H9 (cell line): Measurements from ENCODE around the gene DOCK9. TPM values are rescaled to one million over a fixed set of nuclear protein-coding genes. Genes with fewer than 3 reads are reported as not detected.

Source experiments
- DNase-seq: peaks from one replicate; pipeline ENCODE4 v3.0.0-alpha.2; 2017
- H2AFZ ChIP-seq: one replicate; pipeline ENCODE4 v1.6.1; 2013; ENCODE audit warnings: mild to moderate bottlenecking, low read length, control low read depth, moderate library complexity
- H2AK5ac ChIP-seq: 2 replicates; pipeline ENCODE4 v1.6.1; 2013; ENCODE audit warnings: low read length, control low read depth, mixed read lengths; ENCODE audit not compliant: insufficient read length
- H2BK120ac ChIP-seq: one replicate; pipeline ENCODE4 v1.6.1; 2013; ENCODE audit warnings: low read depth, mild to moderate bottlenecking, low read length, control low read depth, inconsistent platforms; ENCODE audit not compliant: poor library complexity, severe bottlenecking
- H2BK12ac ChIP-seq: 2 replicates; pipeline ENCODE4 v1.6.1; 2013; ENCODE audit warnings: low read length, control low read depth, mixed read lengths, low read depth; ENCODE audit not compliant: insufficient read length
- H2BK15ac ChIP-seq: 2 replicates; pipeline ENCODE4 v1.6.1; 2013; ENCODE audit warnings: low read depth, low read length, control low read depth
- H2BK20ac ChIP-seq: one replicate; pipeline ENCODE4 v1.6.1; 2013; ENCODE audit warnings: low read depth, mild to moderate bottlenecking, low read length, control low read depth, inconsistent platforms; ENCODE audit not compliant: poor library complexity, severe bottlenecking
- H2BK5ac ChIP-seq: 2 replicates; pipeline ENCODE4 v1.6.1; 2013; ENCODE audit warnings: low read length, control low read depth, mixed read lengths; ENCODE audit not compliant: insufficient read length
- H3K14ac ChIP-seq: 2 replicates; pipeline ENCODE4 v1.6.1; 2013; ENCODE audit warnings: low read length, control low read depth; ENCODE audit not compliant: insufficient read depth
- H3K18ac ChIP-seq: 2 replicates; pipeline ENCODE4 v1.6.1; 2013; ENCODE audit warnings: low read depth, mild to moderate bottlenecking, mixed read lengths, low read length, control low read depth; ENCODE audit not compliant: insufficient read length
- H3K23ac ChIP-seq: 2 replicates; pipeline ENCODE4 v1.6.1; 2013; ENCODE audit warnings: low read length, control low read depth, mixed read lengths, low read depth; ENCODE audit not compliant: insufficient read length
- H3K23me2 ChIP-seq: 2 replicates; pipeline ENCODE4 v1.6.1; 2013; ENCODE audit warnings: low read depth, mild to moderate bottlenecking, mixed read lengths, low read length, control low read depth; ENCODE audit not compliant: insufficient read length, poor library complexity, severe bottlenecking
- H3K27ac ChIP-seq: 2 replicates; pipeline ENCODE4 v1.5.1; 2013; ENCODE audit warnings: low read length, control low read depth, mixed read lengths, low read depth; ENCODE audit not compliant: insufficient read length
- H3K27me3 ChIP-seq: 2 replicates; pipeline ENCODE4 v1.6.1; 2013; ENCODE audit warnings: low read length, control low read depth, inconsistent platforms; ENCODE audit not compliant: insufficient read depth
- H3K4ac ChIP-seq: 2 replicates; pipeline ENCODE4 v1.6.1; 2013; ENCODE audit warnings: low read depth, mild to moderate bottlenecking, control low read depth, inconsistent platforms, low read length, moderate library complexity
- H3K4me1 ChIP-seq: 2 replicates; pipeline ENCODE4 v1.6.1; 2013; ENCODE audit warnings: low read length, control low read depth, inconsistent platforms; ENCODE audit not compliant: insufficient read depth
- H3K4me2 ChIP-seq: 2 replicates; pipeline ENCODE4 v1.6.1; 2013; ENCODE audit warnings: low read length, control low read depth, mixed read lengths; ENCODE audit not compliant: insufficient read length, insufficient read depth
- H3K56ac ChIP-seq: 2 replicates; pipeline ENCODE4 v1.6.1; 2013; ENCODE audit warnings: low read depth, mild to moderate bottlenecking, mixed read lengths, low read length, control low read depth; ENCODE audit not compliant: insufficient read length
- H3K79me1 ChIP-seq: 2 replicates; pipeline ENCODE4 v1.6.1; 2013; ENCODE audit warnings: low read depth, mild to moderate bottlenecking, moderate library complexity, low read length, control low read depth, inconsistent platforms; ENCODE audit not compliant: insufficient read depth, poor library complexity, severe bottlenecking
- H3K79me2 ChIP-seq: 2 replicates; pipeline ENCODE4 v1.6.1; 2013; ENCODE audit warnings: low read length, control low read depth, inconsistent platforms; ENCODE audit not compliant: insufficient read depth
- H3K9ac ChIP-seq: 2 replicates; pipeline ENCODE4 v1.6.1; 2013; ENCODE audit warnings: low read length, control low read depth, mixed read lengths; ENCODE audit not compliant: insufficient read length; ENCODE audit errors: extremely low read depth
- H3K9me3 ChIP-seq: one replicate; pipeline ENCODE4 v1.6.1; 2013; ENCODE audit warnings: low read depth, low read length, inconsistent platforms; ENCODE audit not compliant: control insufficient read depth
- H3T11ph ChIP-seq: one replicate; pipeline ENCODE4 v1.6.1; 2013; ENCODE audit warnings: mild to moderate bottlenecking, low read length, control low read depth, inconsistent platforms
- H4K20me1 ChIP-seq: one replicate; pipeline ENCODE4 v1.6.1; 2013; ENCODE audit not compliant: control insufficient read depth, insufficient read length, insufficient read depth
- H4K5ac ChIP-seq: 2 replicates; pipeline ENCODE4 v1.6.1; 2013; ENCODE audit warnings: low read depth, mild to moderate bottlenecking, mixed read lengths, low read length, control low read depth; ENCODE audit not compliant: insufficient read length
- H4K8ac ChIP-seq: replicated peaks from 2 replicates; pipeline ENCODE4 v1.6.1; 2013; ENCODE audit warnings: low read length, control low read depth, mixed read lengths, low read depth; ENCODE audit not compliant: insufficient read length
- H4K91ac ChIP-seq: 2 replicates; pipeline ENCODE4 v1.6.1; 2013; ENCODE audit warnings: low read depth, mild to moderate bottlenecking, moderate library complexity, mixed read lengths, low read length, control low read depth; ENCODE audit not compliant: insufficient read length
- H3K27ac Mint-ChIP-seq, 3 experiments: 2 replicates in 2 of 3; 3 replicates in 1 of 3; pipeline ENCODE4 v1.8.0; 2020 to 2021; ENCODE audit warnings: mixed read lengths in 3 of 3, mild to moderate bottlenecking in 1 of 3, moderate library complexity in 1 of 3
- H3K27me3 Mint-ChIP-seq: 2 replicates; pipeline ENCODE4 v1.8.0; 2021; ENCODE audit warnings: low read depth, mild to moderate bottlenecking, moderate library complexity, mixed read lengths
- H3K36me3 Mint-ChIP-seq, 3 experiments: 2 replicates in 2 of 3; 3 replicates in 1 of 3; pipeline ENCODE4 v1.8.0; 2020 to 2021; ENCODE audit warnings: low read depth in 3 of 3, mixed read lengths in 3 of 3; ENCODE audit not compliant: insufficient read depth in 1 of 3
- H3K4me1 Mint-ChIP-seq, 2 experiments: 2 replicates each; pipeline ENCODE4 v1.8.0; 2020; ENCODE audit warnings: mixed read lengths in 2 of 2
- H3K4me3 Mint-ChIP-seq, 2 experiments: 2 replicates in 1 of 2; 3 replicates in 1 of 2; pipeline ENCODE4 v1.8.0; 2020 to 2021; ENCODE audit warnings: mild to moderate bottlenecking in 2 of 2, mixed read lengths in 2 of 2, moderate library complexity in 1 of 2
- H3K9me3 Mint-ChIP-seq, 2 experiments: 2 replicates in 1 of 2; 3 replicates in 1 of 2; pipeline ENCODE4 v1.8.0; 2020; ENCODE audit warnings: mild to moderate bottlenecking in 2 of 2, mixed read lengths in 2 of 2, moderate library complexity in 1 of 2
- CTCF ChIP-seq: fragments of 200-600 bp; sonication (generic); conservative IDR thresholded peaks from 3 replicates; pipeline ENCODE4 v1.8.0; 2021; ENCODE audit warnings: antibody characterized with exemption, mild to moderate bottlenecking
- WGBS: extraction: QIAGEN DNeasy Blood & Tissue Kit; methylation state at CpG from one replicate; pipeline ENCODE4 v1.1.7; 2013; ENCODE audit warnings: missing lambda C conversion rate, low lambda C conversion rate, mixed read lengths; ENCODE audit not compliant: insufficient read length; ENCODE audit errors: extremely low coverage; 5-methylcytosine and 5-hydroxymethylcytosine counted together
- total RNA-seq: library from RNA; stranded (reverse); gene quantifications from 2 replicates; pipeline ENCODE4 v1.2.1, GENCODE V29; 2021

DOCK9 gene
- total RNA-seq, 1 experiment from 2014 or later, result 23.0 TPM

- H4K91ac ChIP-seq, result no peak overlapping the region
- H3K27me3 Mint-ChIP-seq, result no peaks in the 10 kb centered on the region
- H2BK5ac ChIP-seq, result no peak overlapping the region
- no peak for DNase-seq
- no peaks in the 10 kb centered on the region; a peak in 1 of 5 replicates for H3K9me3 Mint-ChIP-seq
- no peak overlapping the region for H3K18ac ChIP-seq
- no peak overlapping the region for H2BK15ac ChIP-seq
- no peaks in the 10 kb centered on the region for H3K9me3 ChIP-seq
- H3K4me3 Mint-ChIP-seq, result no peak overlapping the region
- TF ChIP-seq CTCF, result no peak
- no peak overlapping the region for H3K4me2 ChIP-seq
- no peak overlapping the region for H3K27ac Mint-ChIP-seq
- no peaks in the 10 kb centered on the region for H3K23me2 ChIP-seq
- H3K4me1 Mint-ChIP-seq, result peaks cover 42 to 44% of the 10 kb centered on the region in 2 experiments
- H3K4me1 ChIP-seq, result peaks cover 26% of the 10 kb centered on the region; the same call in 1 of the 2 replicates
- no peaks in the 10 kb centered on the region; a peak in 1 of 7 replicates for H3K36me3 Mint-ChIP-seq
- no peak overlapping the region for H3T11ph ChIP-seq
- H3K23ac ChIP-seq, result no peak overlapping the region
- H4K5ac ChIP-seq, result no peak overlapping the region
- no peak overlapping the region for H4K8ac ChIP-seq
- H2BK12ac ChIP-seq, result no peak overlapping the region
- no peak overlapping the region for H3K14ac ChIP-seq
- H2BK20ac ChIP-seq, result no peak overlapping the region
- no peak overlapping the region for H3K27ac ChIP-seq
- H3K56ac ChIP-seq, result no peak overlapping the region
- no peaks in the 10 kb centered on the region for H3K79me2 ChIP-seq
- WGBS, result no CpG with 5 or more reads among the region's 3 CpGs
- H4K20me1 ChIP-seq, result no peaks in the 10 kb centered on the region
- H3K79me1 ChIP-seq, result no peaks in the 10 kb centered on the region
- H3K27me3 ChIP-seq, result no peaks in the 10 kb centered on the region
- no peak overlapping the region for H3K4ac ChIP-seq
- no peak overlapping the region for H3K9ac ChIP-seq
- H2AK5ac ChIP-seq, result no peak overlapping the region
- H2BK120ac ChIP-seq, result no peak overlapping the region
- H2AFZ ChIP-seq, result no peak overlapping the region
Observed at GRCh38 chr13:98888890-98889279, 89.0 kb downstream of the DOCK9 start.
